ENCODE measurements around the gene SLC9C1.

The SLC9C1 gene

DNA sequence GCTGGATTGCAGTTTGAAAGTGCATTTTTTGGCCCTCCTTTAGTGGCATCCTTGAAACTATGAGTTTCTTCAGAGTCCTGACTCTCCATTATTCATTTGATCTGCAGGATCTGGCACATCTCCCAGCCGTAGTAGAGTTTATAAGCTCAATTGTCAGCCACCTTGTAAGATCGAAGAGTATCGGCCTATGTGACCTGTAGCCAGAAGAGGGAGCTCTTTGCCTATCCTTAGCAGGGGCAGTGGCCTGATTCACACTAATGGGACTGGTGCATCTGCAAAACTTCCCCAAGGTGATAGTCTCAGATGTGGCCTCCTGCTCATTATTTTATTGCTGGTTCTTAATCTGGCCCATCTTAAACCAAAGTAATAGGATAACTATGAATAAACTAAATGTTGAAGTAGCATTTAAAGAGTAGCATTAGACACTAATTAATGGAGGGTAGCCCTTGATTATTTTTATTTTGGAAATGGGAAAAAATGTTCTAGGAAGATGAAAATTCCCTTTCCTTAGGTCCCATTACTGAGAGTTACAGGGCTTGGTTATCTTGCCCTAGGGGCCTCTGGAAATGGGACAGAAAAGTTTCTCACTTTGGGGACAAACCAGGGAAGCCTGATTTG lies 182.1 kb downstream of the SLC9C1 start:
- DNase-seq (ENCODE audit: low spot score) = peak; percentile 94

DNA sequence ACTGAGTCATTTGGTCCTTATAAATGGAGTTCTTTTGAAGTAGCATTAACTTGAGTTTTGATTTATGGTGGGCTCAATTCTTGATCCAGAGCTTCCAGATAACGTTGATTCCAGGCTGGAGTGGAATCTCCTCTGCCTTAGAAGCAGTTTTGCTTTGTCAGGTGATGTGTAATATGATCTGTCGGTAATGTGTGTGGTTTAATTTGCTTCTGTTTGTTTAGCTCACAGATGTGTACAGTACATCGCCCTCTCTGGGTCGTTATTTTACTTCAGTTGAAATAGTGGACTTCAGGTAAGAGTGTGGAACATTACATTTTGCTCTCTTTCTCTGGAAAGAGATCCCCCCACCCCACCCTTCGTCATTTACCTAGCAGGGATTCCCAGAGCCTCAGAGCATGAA lies 184.7 kb downstream of the SLC9C1 start:
- no peak for DNase-seq (ENCODE audit: low spot score)

DNA sequence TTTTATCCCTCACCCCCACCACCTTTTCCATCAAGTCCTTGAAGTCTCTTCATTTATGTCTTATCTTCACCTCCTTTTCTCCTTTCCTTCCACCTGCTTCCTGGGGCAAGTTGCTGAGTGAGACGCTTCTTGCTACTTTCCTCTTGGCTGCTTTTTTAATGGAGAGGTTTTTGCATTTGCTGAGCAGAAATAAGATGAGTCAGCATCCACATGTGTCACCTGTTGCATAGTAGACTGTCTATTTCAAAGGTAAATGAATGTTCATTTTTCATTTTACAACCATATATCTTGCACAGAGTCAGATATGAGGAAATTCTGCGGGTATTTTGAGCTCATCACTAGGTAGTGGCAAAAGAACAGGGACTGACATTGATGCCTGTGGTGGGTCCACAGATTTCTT lies 189.2 kb downstream of the SLC9C1 start:
- no peak for DNase-seq (ENCODE audit: low spot score)

DNA sequence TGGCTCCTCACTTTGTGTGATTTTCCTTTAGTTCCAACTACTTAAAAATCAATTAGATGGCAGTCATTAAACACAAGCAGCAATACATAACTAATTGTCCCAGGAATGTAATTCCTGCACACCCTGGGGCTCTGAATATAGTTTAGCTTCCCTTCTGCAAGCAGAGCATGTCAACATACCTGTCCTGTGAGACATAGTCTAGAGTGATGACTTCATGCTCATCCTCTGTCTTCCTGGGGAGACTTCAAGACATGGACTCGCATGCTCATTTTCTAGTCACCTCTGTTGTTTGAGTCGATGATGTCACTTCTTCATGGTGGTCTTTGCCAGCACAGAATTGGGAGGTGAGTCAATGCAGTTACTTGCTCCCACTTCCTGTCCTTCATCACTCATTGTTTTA lies 192.1 kb downstream of the SLC9C1 start:
- DNase-seq (ENCODE audit: low spot score) = no peak

DNA sequence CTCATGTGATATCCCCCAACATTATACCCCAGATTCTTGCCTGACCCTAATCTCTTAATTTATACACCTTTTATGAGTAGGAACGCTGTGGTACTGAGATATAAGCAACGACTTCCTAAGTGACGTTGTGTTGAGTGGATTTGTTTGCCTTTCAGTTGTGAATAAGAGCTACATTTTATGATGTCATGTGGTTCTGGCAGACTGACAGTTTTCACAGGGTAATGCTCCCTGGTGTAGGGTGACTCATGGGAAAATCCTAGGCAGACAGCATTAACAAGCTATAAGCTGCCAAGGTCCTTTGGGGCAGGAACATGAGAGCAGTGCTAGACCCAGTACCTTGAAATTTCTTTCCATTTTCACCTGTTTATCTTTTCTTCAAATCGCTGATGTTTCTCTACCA lies 196.6 kb downstream of the SLC9C1 start:
- no peak for DNase-seq (ENCODE audit: low spot score)

DNA sequence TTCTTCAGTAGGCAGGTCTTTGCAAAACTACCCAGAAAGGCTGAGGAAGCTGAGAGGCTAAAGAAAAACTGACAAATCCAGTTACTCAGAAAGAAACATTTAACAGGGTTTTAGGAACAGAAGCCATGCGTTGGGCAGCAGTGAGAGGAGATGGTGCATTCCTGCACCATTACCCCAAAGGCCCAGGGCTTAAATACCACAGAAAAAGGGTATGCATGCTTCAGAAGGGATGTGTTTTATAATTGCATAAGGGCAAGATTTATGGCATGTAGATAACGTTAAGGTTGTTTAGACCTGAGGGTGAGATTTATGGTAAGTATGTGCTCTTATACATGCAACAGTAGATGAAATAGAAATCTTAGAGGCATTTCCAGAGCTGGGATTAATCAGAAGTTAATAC lies 197.8 kb downstream of the SLC9C1 start:
- DNase-seq (ENCODE audit: low spot score) = no peak

DNA sequence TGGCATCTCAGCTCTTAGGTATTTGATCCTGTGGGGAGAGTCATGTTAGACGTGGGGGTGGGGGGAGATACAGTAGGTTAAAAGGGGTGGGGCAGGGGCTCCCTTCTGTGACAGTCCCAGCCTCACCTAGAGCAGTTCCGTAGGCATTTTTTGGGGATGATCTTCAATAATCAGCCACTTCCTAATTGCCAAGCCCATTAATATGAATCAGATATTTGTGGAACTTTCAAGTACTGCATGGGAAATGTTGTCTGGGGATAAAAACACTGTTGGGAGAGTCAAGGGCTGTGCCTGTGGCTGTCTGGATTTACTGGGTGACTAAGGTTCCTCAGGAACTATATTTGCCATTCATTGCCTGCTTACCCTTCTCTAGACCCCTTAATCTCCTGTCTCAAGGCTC lies 198.3 kb downstream of the SLC9C1 start:
- DNase-seq (ENCODE audit: low spot score) = no peak

DNA sequence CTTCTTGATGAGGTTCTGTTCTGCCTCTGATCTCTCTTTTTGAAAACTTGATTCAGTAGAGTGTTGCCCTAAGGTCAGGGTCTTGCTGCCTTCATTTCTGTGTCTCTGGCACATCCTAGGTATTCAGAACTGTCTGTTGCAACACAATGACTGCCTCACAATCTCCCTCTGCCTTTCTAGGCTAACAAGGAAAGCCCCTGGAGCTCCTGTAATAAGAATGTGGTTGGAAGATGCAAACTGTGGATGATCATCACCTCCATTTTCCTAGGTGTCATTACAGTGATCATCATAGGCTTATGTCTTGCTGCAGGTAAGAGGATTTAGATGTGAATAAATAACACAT lies 200.9 kb downstream of the SLC9C1 start:
- DNase-seq (ENCODE audit: low spot score) = no peak

DNA sequence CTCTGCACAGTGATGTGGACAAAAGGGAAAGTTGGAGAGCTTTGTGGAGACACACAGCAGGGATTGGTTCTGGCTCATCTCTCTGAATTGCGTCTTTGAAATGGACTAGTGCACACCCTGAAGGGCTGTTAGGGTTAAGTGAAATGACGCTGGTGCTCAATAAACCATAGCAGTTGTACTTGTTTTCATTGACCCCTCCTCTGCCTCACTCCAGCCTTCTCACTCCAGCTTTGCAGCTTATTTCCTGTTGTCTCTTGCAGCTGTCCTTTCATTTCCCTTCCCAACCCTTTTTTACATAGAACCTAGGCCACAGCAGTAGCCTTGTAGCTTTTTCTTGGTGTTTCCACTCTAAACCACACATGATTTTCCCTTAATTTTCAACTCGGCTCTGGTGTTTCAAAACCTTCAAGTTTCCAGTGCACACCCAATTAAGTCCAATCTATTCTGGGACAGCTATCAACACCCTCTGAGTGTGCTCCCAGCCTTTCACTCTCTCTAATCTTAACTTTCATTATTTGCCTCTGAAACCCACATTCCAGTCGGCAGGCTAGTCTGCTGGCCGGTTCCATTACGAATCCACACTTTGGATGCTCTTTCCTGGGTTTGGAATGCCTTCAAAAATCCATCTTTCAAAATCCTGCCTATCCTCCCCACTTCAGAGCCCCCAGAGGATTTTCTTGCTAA lies 201.4 kb downstream of the SLC9C1 start:
- DNase-seq (ENCODE audit: low spot score) = peak; percentile 38

DNA sequence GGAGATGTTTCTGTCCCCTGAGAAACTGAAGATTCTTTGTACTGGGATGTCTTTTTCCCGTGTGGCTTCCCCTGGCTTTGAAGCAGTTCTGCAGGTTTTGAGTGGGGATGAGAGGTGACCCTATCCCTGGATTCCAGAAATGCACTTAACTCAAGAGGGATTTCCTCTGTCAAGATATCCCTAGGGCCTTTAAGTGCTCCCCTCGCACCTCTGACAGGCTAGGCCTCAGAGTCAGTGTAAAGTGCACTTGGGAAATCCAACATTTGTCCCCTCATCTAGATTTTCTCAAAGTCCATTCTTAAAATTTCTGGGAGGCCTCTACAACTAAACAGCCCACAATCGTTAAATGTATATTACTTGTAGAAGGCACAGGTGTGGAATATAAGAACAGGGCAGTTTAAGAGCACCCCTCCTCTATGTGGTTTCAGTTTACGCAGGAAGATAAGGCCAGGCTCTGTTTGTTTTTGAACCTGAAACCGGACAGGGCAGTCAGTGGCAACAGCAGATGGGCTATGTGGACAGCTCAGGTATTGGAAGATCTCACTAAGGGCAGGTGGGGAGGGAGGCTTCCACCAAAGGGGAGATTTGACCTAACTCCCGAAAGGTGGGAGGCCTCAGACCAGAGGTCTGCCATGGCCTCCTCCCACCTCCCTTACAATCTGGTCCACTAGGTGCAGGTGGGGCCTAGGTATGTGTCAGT lies 203.0 kb downstream of the SLC9C1 start:
- no peak for DNase-seq (ENCODE audit: low spot score)
